ENCODE results near the gene DSTN.

DSTN gene

GRCh38 chr20:17555106-17555505 lies 14.8 kb upstream of the DSTN start:
- no peak for DNase-seq

- peak; percentile 76 to 92 for DNase-seq
Observed at GRCh38 chr20:17556837-17557674, 12.8 kb upstream of the DSTN start.

GRCh38 chr20:17557675-17558006 lies 12.2 kb upstream of the DSTN start:
- peak; percentile 32 to 61 for DNase-seq

- DNase-seq, result peak; percentile 18 to 53
Observed at GRCh38 chr20:17558154-17558940, 11.5 kb upstream of the DSTN start.

GRCh38 chr20:17558941-17559304 lies 11.0 kb upstream of the DSTN start:
- DNase-seq, result no peak

- no peak for DNase-seq
Observed at GRCh38 chr20:17559338-17559737, 10.5 kb upstream of the DSTN start.

GRCh38 chr20:17560344-17561074 lies 9.4 kb upstream of the DSTN start:
- DNase-seq, result no peak

GRCh38 chr20:17562804-17563305 lies 7.0 kb upstream of the DSTN start:
- DNase-seq, result no peak

GRCh38 chr20:17565169-17565845 lies 4.6 kb upstream of the DSTN start:
- no peak for DNase-seq

GRCh38 chr20:17566345-17566744 lies 3.5 kb upstream of the DSTN start:
- no peak for DNase-seq

GRCh38 chr20:17568045-17568788 lies 1.7 kb upstream of the DSTN start:
- no peak for DNase-seq

GRCh38 chr20:17568972-17569521 lies 828 bp upstream of the DSTN start:
- DNase-seq, result no peak

GRCh38 chr20:17570347-17571152 lies 675 bp downstream of the DSTN start:
- DNase-seq, result peak in 1 of 2 experiments; percentile 25

- DNase-seq, result no peak
Observed at GRCh38 chr20:17571153-17571527, 1.3 kb downstream of the DSTN start.

- no peak for DNase-seq
Observed at GRCh38 chr20:17572034-17572638, 2.3 kb downstream of the DSTN start.

- no peak for DNase-seq
Observed at GRCh38 chr20:17573463-17573862, 3.6 kb downstream of the DSTN start.

- no peak for DNase-seq
Observed at GRCh38 chr20:17576215-17576614, 6.3 kb downstream of the DSTN start.

- no peak for DNase-seq
Observed at GRCh38 chr20:17579369-17580039, 9.6 kb downstream of the DSTN start.

- DNase-seq, result no peak
Observed at GRCh38 chr20:17580895-17581294, 11.0 kb downstream of the DSTN start.

- DNase-seq, result no peak
Observed at GRCh38 chr20:17583126-17583525, 13.3 kb downstream of the DSTN start.
